Measurements from ENCODE around the gene MLF2. TPM values are rescaled to one million over a fixed set of nuclear protein-coding genes. Genes with fewer than 3 reads are reported as not detected.

Gene MLF2
- total and polyA plus RNA-seq, 2 of the 13 experiments (the other 11 are each of a cell fraction or from before 2014, with no cell fraction given) = 88.1 to 167 TPM

GRCh38 chr12:6700646-6701051 is 52.3 kb downstream of the MLF2 start, which contains the start of gene PIANP:
Gene PIANP (minus strand): TSS chr12:6700815. CDS start chr12:6698061, 2,754 bp downstream.
- Histone ChIP-seq H3K4me2 (ENCODE audit: low read depth, low read length) (peak within 1 kb of the TSS; percentile 94), H3K79me2 (ENCODE audit: insufficient read depth, low read length) (no peaks in the 10 kb centered on the region), H3K27ac (ENCODE audit: extremely low read length, insufficient read depth, low read length) (no peak within 1 kb of the TSS), H3K36me3 (replicated peaks in 1 of 2; ENCODE audit: control insufficient read depth in 1 of 2, insufficient read depth in 2 of 2, low read length in 2 of 2) (no peaks in the 10 kb centered on the region), H3K4me3 (replicated peaks in 1 of 3; ENCODE audit: insufficient read depth in 1 of 3, low read depth in 2 of 3, low read length in 3 of 3) (peak within 1 kb of the TSS; percentile 40 to 74 (median 45); a peak in 5 of 6 replicates), H3K27me3 (ENCODE audit: control insufficient read depth in 1 of 2, insufficient read depth in 2 of 2, low read length in 2 of 2) (peaks cover 6 to 64% of the 10 kb centered on the region in 2 experiments), H3K4me1 (ENCODE audit: insufficient read depth, low read length) (peaks cover 27% of the 10 kb centered on the region), H4K20me1 (ENCODE audit: insufficient read depth, low read length) (no peaks in the 10 kb centered on the region), H3K9me3 (ENCODE audit: low read length) (no peaks in the 10 kb centered on the region), H3K9ac (ENCODE audit: insufficient read depth, low read depth, low read length) (peak within 1 kb of the TSS; percentile 40), H2AFZ (ENCODE audit: low read length) (no peak within 1 kb of the TSS)
- POLR2A ChIA-PET = no interaction called here
- in situ Hi-C loops (cut with HindIII; ENCODE audit: extremely low pct_ligation_motif_present, low pct_unique_long_range_greater_than_20kb) (no loop called here), intact Hi-C loops (cut with micrococcal nuclease; ENCODE audit: unreplicated experiment) (no loop called here)
- no TSS peak for BruUV-seq (replicated peaks)
- FAIRE-seq (no peak), DNase-seq (ENCODE audit: low spot score) (no peak), ATAC-seq (peak; percentile 63)
- CTCF ChIA-PET (ENCODE audit: low intra/inter-chr PET ratio, low total read pairs) = no interaction called here
- 2% methylated on average over 21 of the region's 43 CpGs for WGBS (ENCODE audit: low lambda C conversion rate)
- TF ChIP-seq PATZ1 (CRISPR knock-in tag; IDR thresholded peaks at IDR 0.05) (peak; percentile 57; the same call in 1 of the 2 replicates), MTA1 (CRISPR knock-in tag; IDR thresholded peaks at IDR 0.05; ENCODE audit: borderline replicate concordance) (0 out of 2 replicates have a peak, but pooled peaks have one; percentile 22), TBP (CRISPR knock-in tag; IDR thresholded peaks at IDR 0.05) (no peak), SMC3 (IDR thresholded peaks at IDR 0.05; ENCODE audit: low read length) (no peak), MIER3 (CRISPR knock-in tag; IDR thresholded peaks at IDR 0.05; ENCODE audit: borderline replicate concordance) (no peak), ZNF720 (CRISPR knock-in tag; IDR thresholded peaks at IDR 0.05) (no peak), DR1 (CRISPR knock-in tag; IDR thresholded peaks at IDR 0.05) (no peak), SYNCRIP (IDR thresholded peaks at IDR 0.05; ENCODE audit: insufficient read depth, low read depth, low read length) (no peak), ZNF550 (CRISPR knock-in tag; IDR thresholded peaks at IDR 0.05; ENCODE audit: borderline replicate concordance) (no peak), MAZ (IDR thresholded peaks at IDR 0.05; ENCODE audit: borderline replicate concordance, low read depth, low read length) (no peak), MAZ (CRISPR knock-in tag; IDR thresholded peaks at IDR 0.05; ENCODE audit: low read depth) (peak; percentile 6; the same call in 1 of the 2 replicates), RNF219 (CRISPR knock-in tag; IDR thresholded peaks at IDR 0.05) (no peak), NFE2L1 (CRISPR knock-in tag; IDR thresholded peaks at IDR 0.05; ENCODE audit: borderline replicate concordance) (no peak), EZH2 (conservative IDR thresholded peaks at IDR 0.05; ENCODE audit: low read depth, low read length) (no peak), PPARG (CRISPR knock-in tag; conservative IDR thresholded peaks at IDR 0.05) (no peak), CENPX (CRISPR knock-in tag; IDR thresholded peaks at IDR 0.05) (no peak), PHF20 (CRISPR knock-in tag; IDR thresholded peaks at IDR 0.05) (no peak), ZNF264 (CRISPR knock-in tag; IDR thresholded peaks at IDR 0.05) (no peak), UBTF (CRISPR knock-in tag; IDR thresholded peaks at IDR 0.05) (no peak)
